Stimulated activated CD8-positive, alpha-beta memory T cell treated with anti-CD3 and anti-CD28 coated beads, Interleukin-12 subunit alpha, Interleukin-12 subunit beta, amount 100 ng/mL, for 24 hours (primary cell): ENCODE measurements around the gene RBM14.
"Not testable (repeated sequence)": the region's sequence is repeated elsewhere in the genome, so short reads cannot be mapped to it uniquely, and the experiment has no call there.

Experiments used
- DNase-seq: peaks from one replicate; pipeline ENCODE4 v3.0.0-alpha.2; 2020; ENCODE audit errors: extremely low read depth

RBM14 gene

DNA sequence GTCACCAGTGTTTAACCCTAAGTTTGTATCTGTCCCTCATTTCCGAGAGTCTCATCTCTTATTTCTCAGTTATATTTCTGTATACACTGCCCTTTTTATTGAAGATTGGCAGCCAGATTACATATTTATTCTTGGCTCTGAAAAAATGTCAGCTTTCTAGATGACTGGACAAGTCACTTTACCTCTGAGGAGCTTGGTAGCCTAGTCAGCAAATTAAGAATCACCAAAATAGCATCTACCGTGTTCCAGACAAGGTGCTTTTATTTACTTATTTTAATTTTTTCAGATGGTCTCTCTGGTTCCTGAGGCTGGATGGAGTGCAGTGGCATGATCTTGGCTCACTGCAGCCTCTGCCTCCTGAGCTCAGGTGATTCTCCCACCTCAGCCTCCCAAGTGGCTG is 16.5 kb downstream of the RBM14 start:
- no peak for DNase-seq

DNA sequence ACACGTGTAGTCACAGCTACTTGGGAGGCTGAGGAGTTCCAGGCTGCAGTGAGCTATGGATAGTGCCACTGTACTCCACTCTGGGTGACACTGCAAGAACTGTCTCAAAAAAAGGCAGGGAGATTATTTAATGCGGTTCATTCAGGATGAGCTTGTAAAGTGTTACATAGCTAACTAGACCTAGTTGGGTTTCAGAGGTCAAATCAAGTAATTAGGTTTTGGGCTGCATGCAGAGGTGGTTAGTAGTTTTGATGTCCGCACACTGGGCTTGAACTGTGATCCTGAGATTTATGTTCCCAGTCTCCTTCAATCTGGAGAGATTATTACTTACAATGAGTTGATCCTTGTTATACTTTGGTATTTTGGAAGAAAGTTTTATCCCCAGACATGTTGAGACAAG is 20.0 kb downstream of the RBM14 start:
- DNase-seq = no peak

DNA sequence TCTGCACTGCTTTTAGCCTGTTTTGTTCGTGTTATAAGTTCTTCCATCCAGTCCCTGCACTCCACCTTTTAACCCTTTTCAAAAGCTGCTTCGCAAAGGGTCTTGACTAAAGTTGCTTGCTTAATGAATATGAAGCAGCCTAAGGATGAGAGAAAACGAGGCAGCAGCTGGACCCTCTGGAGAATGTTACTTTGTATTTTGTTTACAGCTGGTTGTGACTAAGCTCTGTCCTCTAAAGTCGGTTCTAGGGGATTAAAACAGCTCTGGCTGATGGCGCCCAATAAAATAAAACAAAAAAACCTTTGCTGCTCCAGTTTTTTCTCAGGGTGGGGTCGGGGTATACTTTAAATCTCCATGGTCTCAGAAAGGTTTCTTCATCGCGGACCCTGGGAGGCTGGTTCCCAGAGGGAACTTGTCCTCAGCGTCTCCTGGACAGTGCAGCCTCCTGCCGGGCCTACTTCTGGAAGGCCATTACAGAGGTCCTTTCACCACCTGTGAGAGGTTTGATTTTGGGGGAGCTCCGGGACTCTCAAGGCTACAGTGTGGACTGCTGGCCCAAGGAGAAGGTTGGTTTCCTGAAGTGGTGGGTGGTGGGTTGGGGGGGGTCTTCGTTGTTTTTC is 21.2 kb downstream of the RBM14 start:
- DNase-seq = no peak

DNA sequence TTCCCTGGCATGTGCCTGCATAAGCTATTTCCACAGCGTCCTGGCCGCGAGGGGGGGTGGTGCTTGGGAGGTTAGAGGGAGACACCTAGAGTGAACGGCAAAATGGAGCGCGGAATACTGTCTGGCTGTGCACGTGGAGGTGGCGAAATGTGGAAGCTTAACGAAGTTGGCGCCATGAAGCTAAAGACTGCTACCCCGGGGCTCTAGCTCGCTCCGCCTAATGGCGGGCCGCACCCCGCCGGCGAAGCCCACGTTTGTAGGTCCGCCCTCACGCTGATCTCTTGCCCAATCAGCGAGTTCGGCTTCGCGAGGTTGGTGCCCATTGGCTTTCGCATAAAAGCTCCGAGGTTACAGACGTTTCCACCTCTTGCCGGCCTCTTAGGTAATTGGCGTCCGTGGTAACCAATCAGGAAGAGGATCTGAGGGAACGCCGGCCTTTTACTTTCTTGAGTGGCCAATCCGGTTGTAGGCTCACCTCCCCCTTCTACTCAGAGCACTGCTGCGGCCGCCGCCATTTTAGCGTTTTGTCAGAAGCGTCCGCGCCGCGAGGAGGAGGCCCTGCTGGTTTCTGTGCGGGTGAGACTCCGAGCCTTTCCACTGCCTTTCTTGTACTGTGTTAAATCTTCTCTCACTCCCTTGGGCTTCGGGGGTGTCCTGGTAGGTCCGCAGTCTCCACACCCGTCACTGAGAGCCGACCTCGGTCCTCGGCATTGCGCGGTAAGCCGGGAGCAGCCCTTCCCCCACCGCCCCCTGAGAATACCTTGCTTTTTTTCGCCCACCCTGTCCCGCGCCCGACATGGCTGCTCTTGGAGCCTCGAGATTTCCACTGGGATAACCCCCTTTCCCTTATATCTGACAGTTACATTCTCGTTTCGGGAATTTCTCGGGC is 22.0 kb downstream of the RBM14 start, which contains the start of gene RBM4:
TSS of gene RBM4 (plus strand) at position 527 of the 889 bp plus-strand sequence. CDS start 1,009 bp downstream, outside the sequence.
- peak; percentile 94 for DNase-seq

DNA sequence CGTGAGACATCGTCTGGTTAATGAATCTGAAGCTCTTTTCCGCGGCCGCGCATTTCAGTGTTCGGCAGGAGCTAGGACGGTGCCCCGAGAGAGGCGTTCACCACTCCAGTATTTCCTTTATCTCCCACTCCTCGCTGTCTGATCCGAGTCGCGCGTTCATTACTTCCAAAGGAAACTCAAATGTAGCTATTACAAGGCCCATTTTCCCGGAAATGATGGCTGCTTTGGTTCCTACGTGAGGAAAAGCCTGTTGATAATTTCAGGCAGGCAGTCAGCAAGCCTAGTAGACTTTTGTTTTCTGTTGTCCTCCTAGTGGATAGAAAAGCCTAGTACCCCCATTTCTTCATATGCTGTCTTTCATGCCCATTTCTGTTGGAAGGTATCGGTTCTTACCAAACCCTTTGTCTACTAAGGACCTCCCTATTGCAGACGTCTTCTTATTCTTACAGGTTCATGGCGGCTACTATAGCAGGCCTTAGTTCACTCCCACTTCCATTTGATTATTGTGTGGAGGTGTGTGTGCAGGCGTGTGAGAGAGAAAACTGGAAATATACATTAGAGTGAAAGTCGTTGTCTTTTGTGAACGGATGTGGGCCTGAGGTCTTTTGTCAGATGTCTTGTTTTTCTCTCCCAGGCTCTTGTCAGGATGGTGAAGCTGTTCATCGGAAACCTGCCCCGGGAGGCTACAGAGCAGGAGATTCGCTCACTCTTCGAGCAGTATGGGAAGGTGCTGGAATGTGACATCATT is 22.8 kb downstream of the RBM14 start:
- DNase-seq = no peak

DNA sequence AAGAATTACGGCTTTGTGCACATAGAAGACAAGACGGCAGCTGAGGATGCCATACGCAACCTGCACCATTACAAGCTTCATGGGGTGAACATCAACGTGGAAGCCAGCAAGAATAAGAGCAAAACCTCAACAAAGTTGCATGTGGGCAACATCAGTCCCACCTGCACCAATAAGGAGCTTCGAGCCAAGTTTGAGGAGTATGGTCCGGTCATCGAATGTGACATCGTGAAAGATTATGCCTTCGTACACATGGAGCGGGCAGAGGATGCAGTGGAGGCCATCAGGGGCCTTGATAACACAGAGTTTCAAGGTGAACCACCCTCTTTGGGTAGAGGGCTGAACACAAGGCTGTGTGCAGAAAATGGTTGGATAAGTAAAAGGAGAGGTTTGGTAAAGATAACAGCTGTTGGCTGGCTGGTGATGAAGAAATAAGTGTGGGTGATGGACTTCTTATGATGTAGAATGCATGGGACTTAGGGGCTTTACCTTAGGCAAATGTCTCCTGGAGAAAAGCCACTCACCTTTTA is 23.4 kb downstream of the RBM14 start:
- DNase-seq = not testable (repeated sequence)

DNA sequence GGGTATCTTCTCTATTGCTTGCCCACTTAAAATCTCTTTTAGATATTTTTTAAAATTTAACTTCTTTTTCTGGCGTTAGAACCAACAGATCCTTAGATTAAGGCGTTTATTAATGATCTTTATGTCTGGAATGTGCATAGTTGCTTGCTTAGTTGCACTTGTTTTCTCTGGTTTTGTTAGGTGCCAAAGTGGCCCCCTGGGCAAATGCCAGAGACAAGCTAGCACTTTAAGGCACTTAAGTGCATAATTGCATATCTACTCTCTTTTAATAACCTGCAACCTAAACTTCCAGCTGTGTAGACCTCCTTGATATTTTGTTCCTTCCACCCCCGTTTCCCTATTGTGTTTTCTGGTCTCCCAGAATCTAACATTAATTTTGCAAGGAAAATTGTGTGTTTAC is 25.4 kb downstream of the RBM14 start:
- DNase-seq = no peak

DNA sequence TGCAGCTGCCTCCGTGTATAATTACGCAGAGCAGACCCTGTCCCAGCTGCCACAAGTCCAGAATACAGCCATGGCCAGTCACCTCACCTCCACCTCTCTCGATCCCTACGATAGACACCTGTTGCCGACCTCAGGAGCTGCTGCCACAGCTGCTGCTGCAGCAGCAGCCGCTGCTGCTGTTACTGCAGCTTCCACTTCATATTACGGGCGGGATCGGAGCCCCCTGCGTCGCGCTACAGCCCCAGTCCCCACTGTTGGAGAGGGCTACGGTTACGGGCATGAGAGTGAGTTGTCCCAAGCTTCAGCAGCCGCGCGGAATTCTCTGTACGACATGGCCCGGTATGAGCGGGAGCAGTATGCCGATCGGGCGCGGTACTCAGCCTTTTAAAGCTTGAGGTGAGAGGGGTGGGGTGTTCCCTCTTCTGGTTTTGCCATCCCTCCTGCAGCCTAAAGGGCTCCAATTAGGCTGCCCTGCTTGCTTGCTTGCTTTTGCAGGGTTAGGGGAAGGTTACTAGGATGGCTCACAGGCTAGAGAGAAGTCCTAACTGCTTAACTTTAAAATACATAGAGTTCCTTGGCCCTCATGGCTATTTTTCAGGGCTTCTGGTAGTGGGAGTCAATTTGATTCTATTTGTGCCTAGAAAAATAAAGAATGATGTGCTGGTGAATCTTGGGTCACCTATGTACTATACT is 27.5 kb downstream of the RBM14 start:
- no peak for DNase-seq

DNA sequence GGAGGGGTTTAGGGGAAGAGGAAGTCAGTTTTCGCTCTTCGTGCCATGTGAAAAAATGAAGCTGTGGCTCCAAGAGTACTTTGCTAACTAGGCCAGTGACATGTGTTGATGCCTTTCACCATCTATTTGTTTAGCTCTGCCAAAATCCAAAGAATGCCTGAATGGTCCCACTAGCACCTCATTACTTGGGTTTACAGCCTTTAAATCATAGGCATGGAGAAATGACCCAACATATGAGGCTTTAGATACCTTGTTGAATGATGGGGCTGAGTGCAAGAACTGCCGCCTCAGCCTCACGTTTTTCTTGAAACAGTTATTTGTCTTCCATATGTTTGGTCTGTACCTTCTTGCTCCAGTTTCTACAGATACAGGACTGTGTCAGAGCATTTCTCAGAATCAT is 30.4 kb downstream of the RBM14 start:
- DNase-seq = no peak

DNA sequence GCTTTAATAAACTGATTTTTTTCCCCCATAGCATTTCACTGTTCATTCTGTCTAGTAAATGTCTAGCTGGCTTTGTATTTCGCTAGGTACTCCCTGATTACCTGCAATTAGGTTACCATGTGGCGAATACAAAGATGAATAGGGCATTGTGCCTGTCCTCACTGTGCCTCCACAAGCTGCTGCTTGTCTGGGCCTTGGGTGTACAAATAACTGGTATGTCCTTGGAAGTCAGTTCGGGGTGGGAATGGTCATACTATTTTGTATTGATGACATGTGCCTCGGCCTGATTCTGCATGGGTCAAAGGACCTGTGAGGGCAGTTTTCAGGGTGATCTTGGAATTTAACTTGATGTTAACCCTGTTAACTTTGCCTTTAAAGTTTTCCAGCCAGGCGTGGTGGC is 33.5 kb downstream of the RBM14 start:
- DNase-seq = no peak

DNA sequence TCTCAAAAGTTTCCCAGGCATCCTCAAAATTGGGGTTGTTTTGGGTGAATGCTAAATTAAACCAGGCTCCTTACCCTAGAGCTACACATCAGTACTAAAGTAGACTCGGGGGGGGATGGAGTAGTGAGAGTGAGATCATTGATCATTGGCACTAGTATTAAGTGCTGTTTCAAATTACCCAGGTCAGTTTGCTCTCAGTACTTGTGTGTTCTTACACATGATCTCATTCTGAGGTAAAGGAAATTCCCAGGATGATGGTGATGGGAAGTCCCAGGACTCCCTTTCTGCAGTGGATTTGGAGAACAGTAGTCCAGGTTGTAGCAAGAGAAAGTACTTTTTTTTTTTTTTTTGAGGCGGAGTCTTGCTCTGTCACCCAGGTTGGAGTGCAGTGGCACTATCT is 34.6 kb downstream of the RBM14 start:
- no peak for DNase-seq

DNA sequence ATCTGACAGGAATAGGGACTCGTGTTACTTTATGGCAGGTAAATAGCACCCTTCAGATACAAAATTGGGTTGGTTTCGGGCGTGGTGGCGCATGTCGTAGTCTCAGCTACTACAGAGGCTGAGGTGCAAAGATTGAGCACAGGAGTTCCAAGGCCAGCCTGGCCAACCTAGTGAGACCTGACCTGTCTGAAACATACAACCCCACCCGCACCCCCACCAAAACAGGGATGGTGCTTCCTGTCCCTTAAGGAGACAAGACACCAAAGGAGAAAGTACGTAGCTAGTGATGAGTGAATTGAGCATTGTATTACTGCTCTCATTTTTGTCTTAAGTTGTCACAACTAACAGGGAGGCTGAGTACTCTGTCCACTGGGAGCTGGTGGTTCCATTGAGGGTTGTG is 36.2 kb downstream of the RBM14 start:
- no peak for DNase-seq

DNA sequence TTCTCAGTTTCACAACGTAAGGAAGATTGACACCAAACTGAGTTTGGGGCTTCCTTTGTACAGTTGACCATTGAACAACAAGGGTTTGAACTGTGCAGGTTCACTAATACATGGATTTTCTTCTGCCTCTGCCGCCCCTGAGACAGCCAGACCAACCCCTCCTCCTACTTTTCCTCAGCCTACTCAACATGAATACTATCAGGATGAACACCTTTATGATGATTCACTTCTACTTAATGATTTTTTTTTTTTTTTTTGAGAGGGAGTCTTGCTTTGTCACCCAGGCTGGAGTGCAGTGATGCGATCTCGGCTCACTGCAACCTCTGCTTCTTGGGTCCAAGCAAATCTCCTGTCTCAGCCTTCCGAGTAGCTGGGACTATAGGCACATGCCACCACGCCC is 36.7 kb downstream of the RBM14 start:
- DNase-seq = no peak

DNA sequence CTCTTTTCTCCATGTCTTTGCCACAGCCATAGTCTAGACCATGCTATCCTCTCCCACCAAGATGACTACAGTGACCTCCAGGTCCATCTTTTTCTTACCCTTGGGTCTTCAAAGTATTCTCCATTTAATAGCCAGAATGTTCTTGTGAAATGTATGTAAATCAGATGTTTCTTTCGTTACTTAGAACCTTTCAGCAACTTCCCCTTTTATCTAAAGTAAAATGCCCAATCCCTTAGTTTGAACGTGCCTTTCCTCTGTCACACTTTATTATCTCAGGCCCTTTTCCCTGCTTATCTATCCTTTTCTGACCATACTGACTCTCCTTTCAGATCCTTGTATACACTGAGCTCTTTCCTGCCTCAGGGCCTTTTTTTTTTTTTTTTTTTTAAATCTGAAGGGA is 43.3 kb downstream of the RBM14 start:
- no peak for DNase-seq

DNA sequence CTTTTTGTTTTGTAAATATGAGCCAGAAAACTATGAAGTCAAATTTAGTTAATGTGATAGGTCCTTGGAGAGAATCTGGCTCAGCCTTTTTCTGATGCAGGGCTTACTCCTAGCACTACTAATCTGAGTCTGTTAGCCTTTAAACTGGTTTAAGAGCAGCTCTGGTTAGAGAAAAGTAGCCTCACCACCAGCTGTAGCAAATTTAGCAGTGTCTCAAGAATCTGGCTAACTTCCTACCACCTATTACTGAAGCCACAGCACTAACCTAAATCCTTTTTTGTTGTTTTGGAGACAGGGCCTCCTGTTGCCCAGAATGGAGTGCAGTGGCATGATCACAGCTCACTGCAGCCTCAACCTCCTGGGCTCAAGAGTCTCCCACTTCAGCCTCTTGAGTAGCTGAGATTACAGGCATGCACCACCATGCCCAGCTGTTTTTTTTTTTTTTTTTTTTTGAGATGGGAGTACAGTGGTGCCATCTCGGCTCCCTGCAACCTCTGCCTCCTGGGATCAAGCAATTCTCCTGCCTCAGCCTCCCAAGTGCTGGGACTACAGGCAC is 47.4 kb downstream of the RBM14 start:
- DNase-seq = no peak

DNA sequence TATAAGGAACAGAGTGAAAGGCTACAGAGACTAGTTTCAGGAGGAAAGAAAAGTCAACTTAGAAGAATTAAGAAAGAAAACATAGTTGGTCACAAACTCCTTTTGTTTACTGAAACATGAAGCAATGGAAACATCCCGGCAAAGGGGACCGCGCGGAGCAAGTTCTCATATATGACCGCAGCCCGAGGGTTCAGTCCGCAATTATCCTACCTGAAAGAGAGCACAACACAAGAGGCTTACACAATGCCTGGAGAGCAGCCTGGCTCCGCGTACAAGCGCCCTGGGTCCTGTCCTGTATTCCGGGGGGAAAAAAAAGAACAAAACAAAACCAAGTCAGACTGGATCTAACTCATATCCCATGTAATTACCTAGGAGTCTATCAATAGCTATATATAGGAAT is 48.9 kb downstream of the RBM14 start:
- no peak for DNase-seq

DNA sequence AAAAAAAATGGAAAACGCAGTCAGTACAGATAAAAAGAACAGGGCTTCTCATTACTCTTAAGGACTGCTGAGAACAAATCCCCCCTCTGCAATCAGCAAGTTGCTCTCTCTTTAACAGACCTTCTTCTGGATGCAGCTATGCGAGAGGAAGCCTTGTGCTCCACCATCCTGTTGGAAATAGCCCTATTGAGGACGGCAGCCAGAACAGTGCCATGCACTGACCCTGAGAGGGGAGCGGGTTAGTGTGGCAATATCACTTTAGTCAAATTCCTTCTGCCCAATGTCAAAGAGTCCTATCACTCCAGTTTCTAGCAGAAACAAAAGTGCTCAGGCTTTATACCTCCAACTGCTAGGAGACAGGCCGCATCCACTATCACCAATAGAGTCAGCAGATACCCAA is 54.4 kb downstream of the RBM14 start:
- no peak for DNase-seq

DNA sequence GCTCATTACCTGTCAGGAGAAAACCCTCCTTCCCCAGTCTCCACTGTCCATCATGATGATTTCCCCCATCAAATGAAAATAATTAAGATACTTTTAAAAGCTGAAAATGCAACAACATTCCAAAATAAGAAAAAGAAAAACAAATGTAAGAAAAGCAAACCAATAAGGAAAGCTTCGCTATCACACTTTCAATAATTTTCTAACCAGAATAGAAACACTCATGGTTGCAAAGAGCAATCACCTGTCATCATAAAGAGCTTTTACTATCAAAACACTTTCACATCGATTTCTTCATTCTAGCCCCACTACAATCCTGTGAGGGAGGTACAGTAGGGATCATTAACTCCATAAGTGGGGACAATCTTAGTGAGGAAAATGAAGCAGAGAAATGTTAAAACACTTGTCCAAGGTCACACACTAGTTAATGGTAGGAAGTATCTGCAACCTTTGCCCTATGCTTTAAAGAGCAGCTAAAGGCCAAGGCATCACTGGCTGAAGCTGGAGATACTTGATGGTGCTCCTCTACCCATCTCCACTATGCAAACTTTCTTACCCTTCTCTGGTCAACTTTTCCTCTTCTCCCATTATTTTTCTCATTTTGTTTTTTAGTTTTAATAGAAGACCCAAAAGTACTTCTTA is 58.7 kb downstream of the RBM14 start:
- no peak for DNase-seq

DNA sequence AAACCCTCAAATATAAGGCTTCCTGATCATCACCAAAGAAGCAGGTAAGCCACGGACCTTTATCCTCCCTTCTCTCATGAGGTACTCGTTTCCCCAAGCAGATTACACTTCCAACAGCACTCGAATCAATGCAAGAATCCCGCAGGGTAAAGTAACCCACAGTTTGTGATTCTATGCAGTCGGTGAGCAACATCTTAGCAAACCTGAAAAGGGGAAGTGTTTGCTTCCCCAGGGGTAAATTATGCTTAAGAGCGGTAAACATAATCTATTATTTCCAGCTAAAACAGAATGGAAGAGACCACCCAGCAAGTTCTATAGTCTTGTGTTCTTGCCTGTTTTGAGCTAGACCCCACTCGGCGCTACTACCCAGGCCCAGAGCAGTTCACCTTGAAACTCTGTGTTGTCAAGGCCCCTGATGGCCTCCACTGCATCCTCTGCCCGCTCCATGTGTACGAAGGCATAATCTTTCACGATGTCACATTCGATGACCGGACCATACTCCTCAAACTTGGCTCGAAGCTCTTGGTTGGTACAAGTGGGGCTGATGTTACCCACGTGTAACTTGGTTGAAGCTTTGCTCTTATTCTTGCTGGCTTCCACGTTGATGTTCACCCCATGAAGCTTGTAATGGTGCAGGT is 60.0 kb downstream of the RBM14 start:
- DNase-seq = no peak
